Tibial artery (tissue), 4 donors: ENCODE data around the gene POLR2E.

ENCODE experiments used
- DNase-seq, 2 donors: peaks; one replicate each; pipeline ENCODE4 v3.0.0-alpha.2; 2019
- H3K27ac ChIP-seq, 2 donors: fragments of 200-600 bp; sonication (generic) in 1 of 2; 1 replicate in 1 of 2; 2 replicates in 1 of 2; pipeline ENCODE4 v1.5.1; 2018 to 2019; ENCODE audit warnings: mild to moderate bottlenecking in 1 of 2
- H3K27me3 ChIP-seq, 2 donors: fragments of 200-600 bp; sonication (generic) in 1 of 2; one replicate each; pipeline versions ENCODE4 v1.5.1 to v1.6.0; 2016 to 2019
- H3K36me3 ChIP-seq, 3 donors: fragments of 200-600 bp; sonication (generic) in 2 of 3; one replicate each; pipeline ENCODE4 v1.5.1; 2016 to 2019; ENCODE audit warnings: mild to moderate bottlenecking in 2 of 3
- H3K4me1 ChIP-seq, 4 donors: fragments of 200-600 bp; sonication (generic) in 2 of 4; 1 replicate in 3 of 4; 2 replicates in 1 of 4; pipeline ENCODE4 v1.5.1; 2016 to 2019
- H3K4me3 ChIP-seq, 2 donors: fragments of 200-600 bp; sonication (generic) in 1 of 2; 1 replicate in 1 of 2; 2 replicates in 1 of 2; pipeline ENCODE4 v1.5.1; 2018 to 2019; ENCODE audit warnings: mild to moderate bottlenecking in 2 of 2
- H3K9me3 ChIP-seq, 3 donors: fragments of 200-600 bp; sonication (generic) in 1 of 3; one replicate each; pipeline ENCODE4 v1.5.1; 2016 to 2019
- CTCF ChIP-seq, 2 experiments: fragments of 200-600 bp in 1 of 2; fragments of 450-650 bp in 1 of 2; IDR thresholded peaks; one replicate each; pipeline ENCODE4 v1.5.1; 2017 to 2019; ENCODE audit warnings: antibody characterized with exemption in 2 of 2, mild to moderate bottlenecking in 1 of 2, moderate library complexity in 1 of 2
- intact Hi-C: fragments of 100-400 bp; cut with DNase I; formaldehyde crosslinking; loops from one replicate; pipeline ENCODE4 v1.15.0; 2023; ENCODE audit warnings: low total_unique reads

POLR2E gene

GRCh38 chr19:1134431-1134830, 39.3 kb upstream of the POLR2E start:
- Histone ChIP-seq H3K27ac (no peak overlapping the region), H3K4me1 (peaks cover 0 to 57% (median 40%) of the 10 kb centered on the region in 4 donors), H3K36me3 (peaks cover 0 to 22% (median 6%) of the 10 kb centered on the region in 3 donors), H3K4me3 (no peak overlapping the region), H3K9me3 (no peaks in the 10 kb centered on the region), H3K27me3 (no peaks in the 10 kb centered on the region)
- DNase-seq = no peak
- intact Hi-C loops = no loop called here
- no peak for TF ChIP-seq CTCF (IDR thresholded peaks at IDR 0.05)

DNA sequence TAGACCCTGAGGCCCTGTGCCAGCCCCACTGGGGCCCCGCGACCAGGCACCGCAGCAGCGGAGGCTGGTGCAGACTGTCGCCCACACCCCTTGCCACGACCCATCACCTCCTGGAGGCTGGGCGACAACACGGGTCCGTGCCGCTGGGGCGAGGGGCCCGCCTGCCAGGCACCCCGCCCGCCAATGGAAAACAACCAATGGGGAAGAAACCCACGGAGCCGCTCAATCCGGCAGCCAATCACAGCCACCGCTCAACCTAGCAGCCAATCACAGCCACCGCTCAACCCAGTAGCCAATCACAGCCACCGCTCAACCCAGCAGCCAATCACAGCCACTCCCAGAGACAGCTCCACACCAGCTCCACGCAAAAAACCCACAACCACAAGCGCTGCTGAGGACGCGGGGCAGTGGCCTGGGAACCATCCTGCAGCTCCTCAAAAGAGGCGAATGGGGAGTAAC, 38.3 kb upstream of the POLR2E start:
- Histone ChIP-seq H3K27me3 (no peaks in the 10 kb centered on the region), H3K36me3 (peaks cover 0 to 13% (median 0%) of the 10 kb centered on the region in 3 donors), H3K27ac (peak overlapping the region; percentile 86), H3K9me3 (no peaks in the 10 kb centered on the region), H3K4me3 (no peak overlapping the region), H3K4me1 (peaks cover 0 to 61% (median 44%) of the 10 kb centered on the region in 4 donors)
- intact Hi-C loops = no loop called here
- no peak for DNase-seq
- TF ChIP-seq CTCF (IDR thresholded peaks at IDR 0.05) = no peak

GRCh38 chr19:1132552-1133383, 37.6 kb upstream of the POLR2E start:
- H3K4me1 ChIP-seq = peaks cover 0 to 61% (median 44%) of the 10 kb centered on the region in 4 donors
- intact Hi-C loops = no loop called here

GRCh38 chr19:1131718-1132551, 36.8 kb upstream of the POLR2E start:
- Histone ChIP-seq H3K27ac (peak overlapping the region; percentile 86), H3K27me3 (no peaks in the 10 kb centered on the region), H3K4me3 (peak overlapping the region; percentile 64 to 67), H3K4me1 (peaks cover 0 to 61% (median 48%) of the 10 kb centered on the region in 4 donors), H3K9me3 (no peaks in the 10 kb centered on the region), H3K36me3 (peaks cover 0 to 22% (median 10%) of the 10 kb centered on the region in 3 donors)
- intact Hi-C loops = no loop called here
- DNase-seq = peak; percentile 92
- TF ChIP-seq CTCF (IDR thresholded peaks at IDR 0.05) = peak; percentile 17 to 47

More at GRCh38 chr19:1132552-1133383, 37.6 kb upstream of the POLR2E start:
- Histone ChIP-seq H3K27ac (peak overlapping the region; percentile 86), H3K27me3 (no peaks in the 10 kb centered on the region), H3K4me3 (peak overlapping the region; percentile 64 to 67), H3K36me3 (peaks cover 0 to 13% (median 1%) of the 10 kb centered on the region in 3 donors), H3K9me3 (no peaks in the 10 kb centered on the region)
- no peak for TF ChIP-seq CTCF (IDR thresholded peaks at IDR 0.05)
- DNase-seq = no peak

- Histone ChIP-seq H3K36me3 (peaks cover 4 to 26% (median 18%) of the 10 kb centered on the region in 3 donors), H3K27ac (peak overlapping the region; percentile 86), H3K4me1 (peaks cover 0 to 60% (median 56%) of the 10 kb centered on the region in 4 donors), H3K27me3 (no peaks in the 10 kb centered on the region), H3K4me3 (peak overlapping the region; percentile 64 to 67), H3K9me3 (no peaks in the 10 kb centered on the region)
- intact Hi-C loops = no loop called here
- DNase-seq = peak in 1 of 2 donors; percentile 29
- TF ChIP-seq CTCF (IDR thresholded peaks at IDR 0.05) = no peak
Measured at GRCh38 chr19:1130771-1131717, 35.9 kb upstream of the POLR2E start.
